Panc1 (cell line): Measurements from ENCODE around the gene CHERP. TPM values are rescaled to one million over a fixed set of nuclear protein-coding genes. Genes with fewer than 3 reads are reported as not detected.

Experiments
- ATAC-seq: fragments of 200-7000 bp; cut with Tn5 transposase; 2 replicates; pipeline ENCODE4 v1.9.1; 2020; ENCODE audit warnings: mild to moderate bottlenecking, moderate library complexity
- BruUV-seq: library from RNA; stranded (reverse); fragments of 400-500 nt; replicated peaks from 2 replicates; lab custom pipeline; 2021; lab: Mats Ljungman, UMichigan
- CTCF ChIA-PET: fragments of 300-600 bp; sonication (Branson Sonifier 250); formaldehyde crosslinking; loops from one replicate; lab custom pipeline; 2022; ENCODE audit warnings: antibody characterized with exemption; lab: Charles Lee
- POLR2A ChIA-PET: fragments of 300-600 bp; sonication (Branson Sonifier 250); formaldehyde crosslinking; loops from one replicate; lab custom pipeline; 2022; ENCODE audit warnings: antibody characterized with exemption; lab: Charles Lee
- DNase-seq: peaks from one replicate; pipeline ENCODE4 v3.0.0-alpha.2; 2010; ENCODE audit warnings: low read depth, low spot score
- H3K27ac ChIP-seq: 2 replicates; pipeline ENCODE4 v1.5.1; 2011; ENCODE audit warnings: mild to moderate bottlenecking, low read length, inconsistent platforms
- H3K27me3 ChIP-seq: fragments of 200-500 bp; sonication (Bioruptor generic); 2 replicates; pipeline ENCODE4 v1.6.0; 2014; ENCODE audit warnings: low read length, inconsistent platforms; ENCODE audit not compliant: control insufficient read depth, insufficient read depth
- H3K36me3 ChIP-seq: fragments of 200-500 bp; sonication (Bioruptor generic); 2 replicates; pipeline ENCODE4 v1.5.1; 2014; ENCODE audit warnings: inconsistent platforms, mild to moderate bottlenecking, low read length, moderate library complexity; ENCODE audit not compliant: control insufficient read depth, insufficient read depth
- H3K4me1 ChIP-seq: 2 replicates; pipeline ENCODE4 v1.5.1; 2011; ENCODE audit warnings: inconsistent platforms, mild to moderate bottlenecking, low read length, moderate library complexity; ENCODE audit not compliant: control insufficient read depth, insufficient read depth
- H3K4me3 ChIP-seq, 2 experiments: 2 replicates each; pipeline ENCODE4 v1.5.1; 2011 to 2012; ENCODE audit warnings: low read depth in 2 of 2, low read length in 2 of 2, mild to moderate bottlenecking in 2 of 2, inconsistent platforms in 1 of 2, moderate library complexity in 1 of 2
- H3K9me3 ChIP-seq: fragments of 200-500 bp; sonication (Bioruptor generic); 2 replicates; pipeline ENCODE4 v1.5.1; 2014; ENCODE audit warnings: low read depth, mild to moderate bottlenecking, inconsistent platforms, low read length, moderate library complexity; ENCODE audit not compliant: control insufficient read depth, insufficient read depth
- CTCF ChIP-seq: fragments of 450-650 bp; IDR thresholded peaks from 2 replicates; pipeline ENCODE4 v1.5.1; 2017; ENCODE audit warnings: mild to moderate bottlenecking
- POLR2AphosphoS5 ChIP-seq: IDR thresholded peaks from 2 replicates; pipeline ENCODE4 v1.6.1; 2012; ENCODE audit warnings: mild to moderate bottlenecking, low read depth, low read length, moderate library complexity
- REST ChIP-seq, 2 experiments: IDR thresholded peaks; 2 replicates each; pipeline ENCODE4 v1.6.1; 2011 to 2012; ENCODE audit warnings: low read depth in 2 of 2, control low read depth in 1 of 2, low read length in 1 of 2, mild to moderate bottlenecking in 1 of 2, moderate library complexity in 1 of 2; ENCODE audit not compliant: insufficient read depth in 1 of 2
- SIN3A ChIP-seq: IDR thresholded peaks from 2 replicates; pipeline ENCODE4 v1.6.1; 2012; ENCODE audit warnings: low read depth, mild to moderate bottlenecking, low read length, moderate library complexity, borderline replicate concordance; ENCODE audit not compliant: insufficient read depth
- TCF7L2 ChIP-seq: IDR thresholded peaks from 2 replicates; pipeline ENCODE4 v1.6.1; 2011; ENCODE audit warnings: mild to moderate bottlenecking, low read depth, low read length, inconsistent platforms
- in situ Hi-C: cut with HindIII; loops from 2 replicates; pipeline ENCODE4 v1.10.0; 2016; ENCODE audit warnings: low sequenced_read_pairs, low pct_unique_long_range_greater_than_20kb
- intact Hi-C: fragments of 100-400 bp; cut with micrococcal nuclease; formaldehyde crosslinking; loops from one replicate; pipeline ENCODE4 v1.10.0; 2022; ENCODE audit not compliant: unreplicated experiment
- total RNA-seq: library from RNA; stranded (reverse); gene quantifications from one replicate; pipeline ENCODE4 v1.2.1, GENCODE V29; 2021; ENCODE audit not compliant: unreplicated experiment

The CHERP gene
- total RNA-seq, 1 experiment from 2014 or later: 48.3 TPM

- ChIA-PET CTCF (no interaction called here), POLR2A (no interaction called here)
- no peaks in the 10 kb centered on the region for H3K4me1 ChIP-seq
- H3K9me3 ChIP-seq: no peaks in the 10 kb centered on the region
- H3K36me3 ChIP-seq: no peaks in the 10 kb centered on the region; the same call in 1 of the 2 replicates
- DNase-seq (no peak), ATAC-seq (no peak)
- in situ Hi-C loops (no loop called here), intact Hi-C loops (no loop called here)
- TF ChIP-seq CTCF: no peak
- no peak for TF ChIP-seq POLR2AphosphoS5
- no peak for TF ChIP-seq SIN3A
- TF ChIP-seq TCF7L2: no peak
- no peak for TF ChIP-seq REST (IDR thresholded peaks at IDR 0.05; ENCODE audit: insufficient read depth in 1 of 2, low read depth in 2 of 2, low read length in 1 of 2)
- H3K27me3 ChIP-seq: no peaks in the 10 kb centered on the region
- H3K4me3 ChIP-seq: no peak overlapping the region
- H3K27ac ChIP-seq: no peak overlapping the region
- no TSS peak for BruUV-seq
These were observed 21.9 kb downstream of the CHERP start for GRCh38 chr19:16520074-16520973.

GRCh38 chr19:16519230-16519687 is 23.0 kb downstream of the CHERP start:
- no peak for ATAC-seq
- no TSS peak for BruUV-seq
- CTCF ChIA-PET: no interaction called here
- H3K4me3 ChIP-seq: no peak overlapping the region
- POLR2A ChIA-PET: no interaction called here
- no peaks in the 10 kb centered on the region; the same call in 1 of the 2 replicates for H3K36me3 ChIP-seq
- no peak for TF ChIP-seq REST (IDR thresholded peaks at IDR 0.05; ENCODE audit: insufficient read depth in 1 of 2, low read depth in 2 of 2, low read length in 1 of 2)
- TF ChIP-seq TCF7L2: no peak
- no peak for TF ChIP-seq POLR2AphosphoS5
- TF ChIP-seq CTCF: no peak
- in situ Hi-C loops (no loop called here), intact Hi-C loops (no loop called here)
- H3K27me3 ChIP-seq: no peaks in the 10 kb centered on the region
- H3K4me1 ChIP-seq: no peaks in the 10 kb centered on the region
- no peak overlapping the region for H3K27ac ChIP-seq
- H3K9me3 ChIP-seq: no peaks in the 10 kb centered on the region
- DNase-seq: no peak
